ENCODE results near the gene STRA8. TPM values are rescaled to one million over a fixed set of nuclear protein-coding genes. Genes with fewer than 3 reads are reported as not detected.
"Not testable (repeated sequence)": the region's sequence is repeated elsewhere in the genome, so short reads cannot be mapped to it uniquely, and the experiment has no call there.

Gene STRA8
- total RNA-seq, 1 experiment from 2014 or later, result not detected

DNA sequence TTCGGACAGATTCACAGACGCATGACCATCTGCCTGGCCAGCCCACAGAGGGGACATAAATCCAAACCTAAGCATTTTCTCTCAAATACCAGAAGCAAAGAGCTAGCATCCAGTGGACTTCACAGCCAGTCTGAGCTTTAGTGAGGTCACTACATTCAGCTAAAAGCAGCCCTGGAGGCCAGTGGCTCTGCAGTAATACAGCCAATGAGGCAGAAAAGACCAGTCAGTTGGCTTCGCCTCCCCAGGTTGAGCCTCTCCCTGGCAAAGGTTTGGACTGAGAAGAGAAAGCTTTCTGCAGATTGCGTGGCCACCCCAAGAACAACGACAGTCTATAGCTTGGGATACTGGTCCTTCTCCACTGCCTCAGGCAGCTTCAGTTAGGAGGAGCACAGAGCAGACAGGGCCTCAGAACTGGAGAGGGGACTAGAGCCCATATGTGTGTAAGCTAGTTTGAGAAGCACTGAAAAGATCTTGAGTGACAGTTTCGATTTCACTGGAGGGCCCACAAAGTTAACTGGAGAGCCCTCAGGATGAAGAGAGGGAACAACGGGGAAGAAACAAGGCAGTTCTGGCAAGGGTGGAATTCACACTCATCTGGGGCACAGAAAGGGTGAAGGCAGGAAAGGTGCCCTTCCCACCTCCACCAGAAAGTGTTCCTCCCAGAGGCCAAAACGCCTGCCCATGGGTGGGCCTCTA is 26.1 kb upstream of the STRA8 start:
- no peak overlapping the region for H3K4me2 ChIP-seq (ENCODE audit: low read depth, low read length, poor library complexity, severe bottlenecking)

DNA sequence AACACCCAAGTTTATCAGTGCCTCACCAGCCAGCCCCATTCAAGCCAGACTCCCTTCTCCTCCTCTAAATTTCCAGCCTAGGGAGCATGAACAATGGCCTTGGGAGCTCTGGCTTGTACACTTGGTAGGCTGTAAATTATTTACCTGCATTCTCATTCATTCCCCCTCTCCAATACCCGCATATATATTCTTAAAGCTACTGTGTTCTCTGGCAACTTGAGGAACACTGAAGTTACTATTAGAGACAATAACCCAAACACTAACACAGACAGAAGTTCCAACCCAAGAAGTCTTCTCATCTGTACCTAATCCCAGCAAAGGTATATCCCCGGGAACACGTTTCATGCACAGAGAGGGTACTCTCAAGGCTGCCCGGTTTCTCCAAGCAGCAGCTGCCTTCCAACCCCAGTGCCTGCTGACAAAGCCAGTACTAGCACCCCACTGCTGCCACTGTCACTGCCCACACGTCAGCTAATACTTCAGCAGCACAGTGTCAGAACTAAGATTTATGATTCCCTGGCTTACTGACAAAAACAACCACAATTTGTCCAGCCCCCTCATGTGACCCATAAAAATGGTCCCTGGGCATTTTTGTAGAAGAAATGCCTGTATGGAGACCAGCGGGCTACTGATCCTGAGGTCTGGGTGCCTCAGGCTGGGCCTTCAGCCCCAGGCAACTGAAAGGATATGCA is 25.4 kb upstream of the STRA8 start:
- Histone ChIP-seq H2AFZ (ENCODE audit: low read length) (no peak overlapping the region), H3K36me3 (ENCODE audit: insufficient read depth, low read length) (no peaks in the 10 kb centered on the region), H3K27me3 (ENCODE audit: low read length) (no peaks in the 10 kb centered on the region), H3K4me2 (ENCODE audit: low read depth, low read length, poor library complexity, severe bottlenecking) (no peak overlapping the region), H3K9ac (ENCODE audit: low read length) (no peak overlapping the region), H3K4me3 (ENCODE audit: low read length) (no peak overlapping the region), H3K79me2 (ENCODE audit: low read length) (peaks cover 6% of the 10 kb centered on the region; the same call in 1 of the 2 replicates), H4K20me1 (ENCODE audit: insufficient read depth, low read depth, low read length) (no peaks in the 10 kb centered on the region), H3K9me3 (ENCODE audit: low read length) (no peaks in the 10 kb centered on the region), H3K27ac (ENCODE audit: low read length) (no peak overlapping the region), H3K4me1 (ENCODE audit: low read length) (peaks cover 21% of the 10 kb centered on the region), H3K9me2 (replicated peaks; ENCODE audit: insufficient read depth, low read length) (no peaks in the 10 kb centered on the region)
- no peak for DNase-seq

More for the DNA sequence above, 26.1 kb upstream of the STRA8 start:
- Histone ChIP-seq H3K27me3 (ENCODE audit: low read length) (no peaks in the 10 kb centered on the region), H2AFZ (ENCODE audit: low read length) (no peak overlapping the region), H4K20me1 (ENCODE audit: insufficient read depth, low read depth, low read length) (no peaks in the 10 kb centered on the region), H3K9me3 (ENCODE audit: low read length) (no peaks in the 10 kb centered on the region), H3K9me2 (replicated peaks; ENCODE audit: insufficient read depth, low read length) (no peaks in the 10 kb centered on the region), H3K4me3 (ENCODE audit: low read length) (no peak overlapping the region), H3K79me2 (ENCODE audit: low read length) (peaks cover 6% of the 10 kb centered on the region; the same call in 1 of the 2 replicates), H3K36me3 (ENCODE audit: insufficient read depth, low read length) (no peaks in the 10 kb centered on the region), H3K27ac (ENCODE audit: low read length) (no peak overlapping the region), H3K9ac (ENCODE audit: low read length) (no peak overlapping the region), H3K4me1 (ENCODE audit: low read length) (peaks cover 28% of the 10 kb centered on the region)
- DNase-seq, result no peak

DNA sequence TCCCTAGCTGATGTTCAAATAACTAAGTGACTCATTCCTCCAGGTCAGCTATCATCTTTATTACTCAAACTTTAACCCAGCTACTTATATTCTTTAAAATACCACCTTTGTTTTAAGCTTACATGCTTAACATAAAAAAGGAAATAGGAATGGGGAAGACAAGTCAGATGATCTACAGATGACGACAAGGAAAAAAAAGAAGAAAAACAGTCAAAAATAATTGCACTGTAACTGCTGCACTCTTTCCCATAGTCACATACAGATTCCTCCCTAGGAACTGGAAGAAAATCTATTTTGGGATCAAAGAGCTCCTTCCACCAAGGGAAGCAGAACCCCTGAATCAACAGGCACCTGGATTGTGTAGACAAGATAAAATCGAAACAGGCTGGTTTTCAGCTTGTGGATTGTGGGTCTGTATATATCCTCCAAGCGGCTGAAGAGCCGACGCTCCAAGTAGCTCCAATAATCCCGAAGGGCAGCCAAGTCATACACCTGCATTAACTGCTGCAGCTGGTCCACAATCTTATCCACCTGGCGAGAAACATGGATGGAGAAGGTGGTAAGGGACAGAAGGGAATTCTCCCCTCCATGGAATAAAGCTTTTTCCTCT is 24.3 kb upstream of the STRA8 start:
- Histone ChIP-seq H3K9ac (ENCODE audit: low read length) (no peak overlapping the region), H4K20me1 (ENCODE audit: insufficient read depth, low read depth, low read length) (no peaks in the 10 kb centered on the region), H3K27me3 (ENCODE audit: low read length) (no peaks in the 10 kb centered on the region), H3K9me3 (ENCODE audit: low read length) (no peaks in the 10 kb centered on the region), H3K9me2 (replicated peaks; ENCODE audit: insufficient read depth, low read length) (no peaks in the 10 kb centered on the region), H2AFZ (ENCODE audit: low read length) (no peak overlapping the region), H3K4me1 (ENCODE audit: low read length) (peaks cover 19% of the 10 kb centered on the region), H3K4me2 (ENCODE audit: low read depth, low read length, poor library complexity, severe bottlenecking) (no peak overlapping the region), H3K4me3 (ENCODE audit: low read length) (no peak overlapping the region), H3K79me2 (ENCODE audit: low read length) (peaks cover 6% of the 10 kb centered on the region; the same call in 1 of the 2 replicates), H3K36me3 (ENCODE audit: insufficient read depth, low read length) (no peaks in the 10 kb centered on the region), H3K27ac (ENCODE audit: low read length) (no peak overlapping the region)
- DNase-seq, result no peak

DNA sequence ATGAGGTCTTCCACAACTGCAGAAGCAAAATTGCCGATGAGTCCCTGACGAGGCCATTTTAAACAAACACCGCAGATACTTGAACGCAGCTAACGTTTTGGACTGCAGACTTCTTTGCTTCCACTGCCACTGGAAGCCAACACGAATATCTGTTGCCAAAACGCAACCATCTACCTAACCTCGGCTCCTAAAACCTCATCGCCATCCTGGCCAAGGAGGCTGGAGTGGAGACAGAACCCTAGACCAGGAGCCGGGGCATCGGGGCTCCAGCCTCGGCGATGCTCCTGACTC is 22.8 kb upstream of the STRA8 start:
- no peaks in the 10 kb centered on the region for H3K27me3 ChIP-seq (ENCODE audit: low read length)
- H3K4me1 ChIP-seq (ENCODE audit: low read length), result peaks cover 19% of the 10 kb centered on the region
- no peaks in the 10 kb centered on the region for H3K9me3 ChIP-seq (ENCODE audit: low read length)
- no peak for DNase-seq
- H3K36me3 ChIP-seq (ENCODE audit: insufficient read depth, low read length), result no peaks in the 10 kb centered on the region
- peak overlapping the region; percentile 98 for H3K4me2 ChIP-seq (ENCODE audit: low read depth, low read length, poor library complexity, severe bottlenecking)
- H2AFZ ChIP-seq (ENCODE audit: low read length), result peak overlapping the region; percentile 98
- H3K79me2 ChIP-seq (ENCODE audit: low read length), result peaks cover 6% of the 10 kb centered on the region; the same call in 1 of the 2 replicates
- H3K9me2 ChIP-seq (replicated peaks; ENCODE audit: insufficient read depth, low read length), result no peaks in the 10 kb centered on the region
- peak overlapping the region; percentile 97 for H3K4me3 ChIP-seq (ENCODE audit: low read length)
- H4K20me1 ChIP-seq (ENCODE audit: insufficient read depth, low read depth, low read length), result no peaks in the 10 kb centered on the region
- peak overlapping the region; percentile 91 for H3K9ac ChIP-seq (ENCODE audit: low read length)
- no peak overlapping the region for H3K27ac ChIP-seq (ENCODE audit: low read length)

DNA sequence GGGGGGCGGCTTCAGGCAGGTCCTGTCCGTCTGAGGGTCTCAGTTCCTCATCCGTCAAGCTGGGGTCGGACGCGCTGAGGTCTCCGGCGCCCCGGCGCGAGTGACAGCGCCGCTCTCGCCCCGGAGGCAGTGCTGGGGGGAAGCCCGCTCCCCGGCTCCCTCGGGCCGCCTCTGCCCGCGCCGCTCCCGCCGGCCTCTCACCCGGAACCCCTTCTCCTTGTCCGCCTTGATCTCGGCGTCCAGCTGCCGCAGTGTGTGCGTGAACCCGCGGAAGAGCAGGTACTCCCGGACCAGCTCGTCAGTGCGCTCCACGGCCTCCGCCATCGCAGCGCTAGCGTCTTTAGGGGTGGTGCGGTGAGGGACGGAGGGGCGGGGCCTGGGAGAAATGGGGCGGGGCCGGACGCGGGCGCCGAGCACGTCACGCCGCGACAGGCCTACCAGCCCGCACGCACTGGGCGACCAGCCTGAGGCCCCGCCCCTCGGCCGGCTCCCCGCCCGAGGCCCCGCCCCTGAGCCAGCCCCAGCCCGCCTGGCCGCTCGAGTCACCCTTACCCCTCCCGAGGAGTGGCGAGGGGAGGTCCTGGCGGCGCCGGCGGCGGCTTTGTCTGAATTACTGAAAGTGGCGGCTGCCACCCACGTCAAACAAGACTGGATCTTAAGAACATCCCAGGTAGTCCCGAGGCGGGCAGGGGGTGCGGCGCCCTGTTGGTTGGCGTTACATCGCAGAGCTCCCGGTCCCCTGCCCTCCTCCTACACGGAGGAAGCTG is 22.3 kb upstream of the STRA8 start, which contains the start of gene WDR91:
WDR91 (minus strand) TSS at position 348 of the 767 bp plus-strand sequence; CDS start at position 324, 24 bp downstream.
- Histone ChIP-seq H4K20me1 (ENCODE audit: insufficient read depth, low read depth, low read length) (no peaks in the 10 kb centered on the region), H3K4me1 (ENCODE audit: low read length) (peaks cover 19% of the 10 kb centered on the region), H3K9me3 (ENCODE audit: low read length) (no peaks in the 10 kb centered on the region), H3K27ac (ENCODE audit: low read length) (no peak within 1 kb of the TSS), H3K9ac (ENCODE audit: low read length) (peak within 1 kb of the TSS; percentile 91), H3K79me2 (ENCODE audit: low read length) (peaks cover 6% of the 10 kb centered on the region; the same call in 1 of the 2 replicates), H3K4me3 (ENCODE audit: low read length) (peak within 1 kb of the TSS; percentile 97), H3K4me2 (ENCODE audit: low read depth, low read length, poor library complexity, severe bottlenecking) (peak within 1 kb of the TSS; percentile 98), H3K27me3 (ENCODE audit: low read length) (no peaks in the 10 kb centered on the region), H2AFZ (ENCODE audit: low read length) (peak within 1 kb of the TSS; percentile 100), H3K9me2 (replicated peaks; ENCODE audit: insufficient read depth, low read length) (no peaks in the 10 kb centered on the region), H3K36me3 (ENCODE audit: insufficient read depth, low read length) (no peaks in the 10 kb centered on the region)
- DNase-seq, result peak; percentile 96

DNA sequence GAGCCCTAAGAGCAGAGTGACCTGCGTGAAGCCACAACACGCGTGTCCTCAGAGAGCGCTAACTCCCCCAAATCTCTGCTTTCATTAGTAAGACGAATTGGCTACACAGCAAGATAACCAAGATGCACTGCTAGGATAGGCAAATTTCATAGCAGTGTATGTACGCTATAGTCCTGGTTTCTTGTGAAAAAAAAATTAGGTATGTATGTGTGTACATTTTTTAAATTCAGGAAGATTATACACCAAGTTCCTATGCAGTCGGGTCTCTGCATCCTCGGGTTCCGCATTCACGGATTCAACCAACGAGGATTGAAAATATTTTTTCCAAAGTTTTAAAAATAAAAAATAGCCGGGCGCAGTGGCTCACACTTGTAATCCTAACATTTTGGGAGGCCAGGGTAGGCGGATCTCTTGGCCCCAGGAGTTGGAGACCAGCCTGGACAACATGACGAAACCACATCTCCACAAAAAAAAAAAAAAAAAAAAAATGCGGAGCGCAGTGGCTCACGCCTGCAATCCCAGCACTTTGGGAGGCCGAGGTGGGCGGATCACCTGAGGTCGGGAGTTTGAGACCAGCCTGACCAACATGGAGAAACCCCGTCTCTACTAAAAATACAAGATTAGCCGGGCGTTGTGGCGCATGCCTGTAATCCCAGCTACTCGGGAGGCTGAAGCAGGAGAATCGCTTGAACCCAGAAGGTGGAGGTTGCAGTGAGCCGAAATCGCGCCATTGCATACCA is 21.5 kb upstream of the STRA8 start:
- H3K27me3 ChIP-seq (ENCODE audit: low read length); H3K9me2 ChIP-seq (replicated peaks; ENCODE audit: insufficient read depth, low read length); H3K27ac ChIP-seq (ENCODE audit: low read length); H3K36me3 ChIP-seq (ENCODE audit: insufficient read depth, low read length); H4K20me1 ChIP-seq (ENCODE audit: insufficient read depth, low read depth, low read length); DNase-seq; H3K79me2 ChIP-seq (ENCODE audit: low read length); H3K9me3 ChIP-seq (ENCODE audit: low read length): not testable (repeated sequence)
- peak overlapping the region; percentile 97 for H3K4me3 ChIP-seq (ENCODE audit: low read length)
- peak overlapping the region; percentile 82 for H3K9ac ChIP-seq (ENCODE audit: low read length)
- peaks cover 15% of the 10 kb centered on the region for H3K4me1 ChIP-seq (ENCODE audit: low read length)
- peak overlapping the region; percentile 100 for H2AFZ ChIP-seq (ENCODE audit: low read length)
- peak overlapping the region; percentile 93 for H3K4me2 ChIP-seq (ENCODE audit: low read depth, low read length, poor library complexity, severe bottlenecking)

DNA sequence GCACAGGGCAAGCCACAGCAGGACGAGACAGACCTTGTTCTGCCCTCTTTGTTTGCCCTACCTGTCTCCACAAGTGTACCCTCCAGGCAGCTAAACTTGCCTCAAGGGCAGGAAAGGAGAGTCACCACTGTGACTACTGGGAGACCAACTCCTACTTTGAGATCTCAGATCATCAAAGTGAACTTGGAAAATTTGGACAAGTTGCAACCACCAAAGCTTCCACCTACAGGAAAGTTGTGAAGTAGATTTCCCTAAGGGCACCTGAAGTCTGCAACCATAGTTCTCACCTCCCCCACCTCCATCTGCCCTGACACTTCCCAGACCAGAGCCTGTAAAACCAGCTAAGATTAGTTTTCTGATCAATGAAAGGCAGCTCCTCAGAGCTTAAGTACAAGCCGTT is 19.8 kb upstream of the STRA8 start:
- no peak overlapping the region for H3K4me3 ChIP-seq (ENCODE audit: low read length)
- H3K9ac ChIP-seq (ENCODE audit: low read length), result no peak overlapping the region
- no peaks in the 10 kb centered on the region for H3K27me3 ChIP-seq (ENCODE audit: low read length)
- no peak for DNase-seq
- H3K79me2 ChIP-seq (ENCODE audit: low read length), result peaks cover 6% of the 10 kb centered on the region; the same call in 1 of the 2 replicates
- no peak overlapping the region for H3K27ac ChIP-seq (ENCODE audit: low read length)
- H2AFZ ChIP-seq (ENCODE audit: low read length), result no peak overlapping the region
- H4K20me1 ChIP-seq (ENCODE audit: insufficient read depth, low read depth, low read length), result no peaks in the 10 kb centered on the region
- peaks cover 15% of the 10 kb centered on the region for H3K4me1 ChIP-seq (ENCODE audit: low read length)
- H3K4me2 ChIP-seq (ENCODE audit: low read depth, low read length, poor library complexity, severe bottlenecking), result no peak overlapping the region
- no peaks in the 10 kb centered on the region for H3K9me3 ChIP-seq (ENCODE audit: low read length)
- no peaks in the 10 kb centered on the region for H3K36me3 ChIP-seq (ENCODE audit: insufficient read depth, low read length)
- no peaks in the 10 kb centered on the region for H3K9me2 ChIP-seq (replicated peaks; ENCODE audit: insufficient read depth, low read length)
